ENCODE measurements around the gene MDGA2. TPM values are rescaled to one million over a fixed set of nuclear protein-coding genes. Genes with fewer than 3 reads are reported as not detected.

Gene MDGA2
- total RNA-seq, 1 experiment from 2014 or later = not detected

DNA sequence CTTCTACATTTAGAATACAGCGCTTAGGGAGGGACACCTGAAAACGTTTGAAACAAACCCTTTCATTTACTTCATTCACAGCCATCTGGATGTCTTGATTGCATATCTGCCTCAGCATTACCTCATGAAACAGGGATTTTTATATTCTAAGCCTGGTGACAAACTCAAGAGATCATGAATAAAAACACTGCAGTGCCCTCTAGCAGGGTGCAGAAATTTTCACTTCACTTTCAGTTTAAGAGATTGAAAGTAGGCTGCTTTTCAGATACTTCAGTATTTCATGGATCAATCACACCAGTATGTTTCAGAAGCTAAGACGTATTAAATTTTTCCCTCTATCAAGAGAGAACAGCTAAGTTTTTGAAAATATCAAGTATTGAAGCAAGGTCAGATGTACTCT is 467.8 kb downstream of the MDGA2 start:
- intact Hi-C loops (cut with micrococcal nuclease) = no loop called here
- TF ChIP-seq, protein P1, sequence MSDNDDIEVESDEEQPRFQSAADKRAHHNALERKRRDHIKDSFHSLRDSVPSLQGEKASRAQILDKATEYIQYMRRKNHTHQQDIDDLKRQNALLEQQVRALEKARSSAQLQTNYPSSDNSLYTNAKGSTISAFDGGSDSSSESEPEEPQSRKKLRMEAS (IDR thresholded peaks at IDR 0.05) = no peak
- TF ChIP-seq, protein P2, sequence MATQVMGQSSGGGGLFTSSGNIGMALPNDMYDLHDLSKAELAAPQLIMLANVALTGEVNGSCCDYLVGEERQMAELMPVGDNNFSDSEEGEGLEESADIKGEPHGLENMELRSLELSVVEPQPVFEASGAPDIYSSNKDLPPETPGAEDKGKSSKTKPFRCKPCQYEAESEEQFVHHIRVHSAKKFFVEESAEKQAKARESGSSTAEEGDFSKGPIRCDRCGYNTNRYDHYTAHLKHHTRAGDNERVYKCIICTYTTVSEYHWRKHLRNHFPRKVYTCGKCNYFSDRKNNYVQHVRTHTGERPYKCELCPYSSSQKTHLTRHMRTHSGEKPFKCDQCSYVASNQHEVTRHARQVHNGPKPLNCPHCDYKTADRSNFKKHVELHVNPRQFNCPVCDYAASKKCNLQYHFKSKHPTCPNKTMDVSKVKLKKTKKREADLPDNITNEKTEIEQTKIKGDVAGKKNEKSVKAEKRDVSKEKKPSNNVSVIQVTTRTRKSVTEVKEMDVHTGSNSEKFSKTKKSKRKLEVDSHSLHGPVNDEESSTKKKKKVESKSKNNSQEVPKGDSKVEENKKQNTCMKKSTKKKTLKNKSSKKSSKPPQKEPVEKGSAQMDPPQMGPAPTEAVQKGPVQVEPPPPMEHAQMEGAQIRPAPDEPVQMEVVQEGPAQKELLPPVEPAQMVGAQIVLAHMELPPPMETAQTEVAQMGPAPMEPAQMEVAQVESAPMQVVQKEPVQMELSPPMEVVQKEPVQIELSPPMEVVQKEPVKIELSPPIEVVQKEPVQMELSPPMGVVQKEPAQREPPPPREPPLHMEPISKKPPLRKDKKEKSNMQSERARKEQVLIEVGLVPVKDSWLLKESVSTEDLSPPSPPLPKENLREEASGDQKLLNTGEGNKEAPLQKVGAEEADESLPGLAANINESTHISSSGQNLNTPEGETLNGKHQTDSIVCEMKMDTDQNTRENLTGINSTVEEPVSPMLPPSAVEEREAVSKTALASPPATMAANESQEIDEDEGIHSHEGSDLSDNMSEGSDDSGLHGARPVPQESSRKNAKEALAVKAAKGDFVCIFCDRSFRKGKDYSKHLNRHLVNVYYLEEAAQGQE (IDR thresholded peaks at IDR 0.05; ENCODE audit: low read depth) = no peak
- TF ChIP-seq ZNF274 (IDR thresholded peaks at IDR 0.05; ENCODE audit: low read depth, low read length) = no peak
- no peaks in the 10 kb centered on the region for H3K4me1 ChIP-seq (ENCODE audit: control insufficient read depth in 1 of 2, insufficient read depth in 2 of 2, low read length in 2 of 2)
- DNase-seq (ENCODE audit: low read depth, low spot score) (no peak), ATAC-seq (no peak)
- RAD21 ChIA-PET (ENCODE audit: low non-redundant PET in 1 of 2, low total read pairs in 2 of 2, uncharacterized antibody in 2 of 2, unreplicated experiment in 2 of 2) = no interaction called here
- no peaks in the 10 kb centered on the region for H3K79me2 ChIP-seq (ENCODE audit: insufficient read depth, low read length)
- H3K4me2 ChIP-seq (ENCODE audit: low read length) = no peak overlapping the region
- H3K9me2 ChIP-seq (ENCODE audit: insufficient read depth) = no peaks in the 10 kb centered on the region
- H3K27me3 ChIP-seq (ENCODE audit: insufficient read depth, low read length) = no peaks in the 10 kb centered on the region
- no peaks in the 10 kb centered on the region for H3K36me3 ChIP-seq (ENCODE audit: control insufficient read depth in 1 of 2, insufficient read depth in 2 of 2, low read length in 2 of 2)
- no peaks in the 10 kb centered on the region for H4K20me1 ChIP-seq (ENCODE audit: insufficient read depth)
- BruUV-seq (replicated peaks) = no TSS peak
- no peak overlapping the region for H3K9ac ChIP-seq (ENCODE audit: low read length)
- no peaks in the 10 kb centered on the region for H3K9me3 ChIP-seq (ENCODE audit: control insufficient read depth in 1 of 2, insufficient read depth in 1 of 2, low read depth in 1 of 2, low read length in 2 of 2)
- H3K27ac ChIP-seq (ENCODE audit: low read depth, low read length) = no peak overlapping the region
- H2AFZ ChIP-seq (ENCODE audit: low read depth, low read length, poor library complexity, severe bottlenecking) = no peak overlapping the region
- CTCF ChIA-PET = no interaction called here
- POLR2A ChIA-PET = no interaction called here
- no peak overlapping the region for H3K4me3 ChIP-seq (replicated peaks in 1 of 2; ENCODE audit: low read depth in 1 of 2, low read length in 2 of 2)

DNA sequence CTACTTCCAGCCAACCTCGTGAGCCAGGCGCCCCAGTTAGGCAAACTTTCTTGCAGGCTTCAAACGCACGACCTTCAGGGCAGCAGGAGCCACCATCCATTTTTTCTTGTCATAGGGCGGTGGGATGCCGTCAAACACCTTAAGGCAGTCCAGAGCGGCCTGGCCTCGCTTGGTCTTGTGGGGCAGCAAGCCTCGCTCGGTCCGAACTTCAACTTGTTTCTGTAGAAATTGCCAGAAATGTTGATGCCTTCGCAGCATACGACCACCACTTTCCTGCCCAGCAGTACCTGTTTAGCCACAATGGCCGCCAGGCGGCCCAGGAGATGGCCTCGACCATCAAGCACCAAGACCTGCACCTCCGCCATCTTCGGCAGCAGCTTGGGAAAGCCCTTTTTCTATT is 474.7 kb downstream of the MDGA2 start:
- CTCF ChIA-PET = no interaction called here
- intact Hi-C loops (cut with micrococcal nuclease) = no loop called here
- TF ChIP-seq, protein P3, sequence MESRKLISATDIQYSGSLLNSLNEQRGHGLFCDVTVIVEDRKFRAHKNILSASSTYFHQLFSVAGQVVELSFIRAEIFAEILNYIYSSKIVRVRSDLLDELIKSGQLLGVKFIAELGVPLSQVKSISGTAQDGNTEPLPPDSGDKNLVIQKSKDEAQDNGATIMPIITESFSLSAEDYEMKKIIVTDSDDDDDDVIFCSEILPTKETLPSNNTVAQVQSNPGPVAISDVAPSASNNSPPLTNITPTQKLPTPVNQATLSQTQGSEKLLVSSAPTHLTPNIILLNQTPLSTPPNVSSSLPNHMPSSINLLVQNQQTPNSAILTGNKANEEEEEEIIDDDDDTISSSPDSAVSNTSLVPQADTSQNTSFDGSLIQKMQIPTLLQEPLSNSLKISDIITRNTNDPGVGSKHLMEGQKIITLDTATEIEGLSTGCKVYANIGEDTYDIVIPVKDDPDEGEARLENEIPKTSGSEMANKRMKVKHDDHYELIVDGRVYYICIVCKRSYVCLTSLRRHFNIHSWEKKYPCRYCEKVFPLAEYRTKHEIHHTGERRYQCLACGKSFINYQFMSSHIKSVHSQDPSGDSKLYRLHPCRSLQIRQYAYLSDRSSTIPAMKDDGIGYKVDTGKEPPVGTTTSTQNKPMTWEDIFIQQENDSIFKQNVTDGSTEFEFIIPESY (IDR thresholded peaks at IDR 0.05; ENCODE audit: extremely low read depth, insufficient replicate concordance, low read length) = no peak
- TF ChIP-seq RAD21 (IDR thresholded peaks at IDR 0.05; ENCODE audit: low read depth) (no peak), POLR2AphosphoS5 (IDR thresholded peaks at IDR 0.05; ENCODE audit: low read depth, low read length) (no peak), YY1 (IDR thresholded peaks at IDR 0.05; ENCODE audit: extremely low read depth, insufficient replicate concordance, low read depth, low read length) (no peak), EGR1 (IDR thresholded peaks at IDR 0.05; ENCODE audit: low read depth) (no peak), SP1 (IDR thresholded peaks at IDR 0.05; ENCODE audit: low read depth) (no peak), POLR2A (IDR thresholded peaks at IDR 0.05; ENCODE audit: borderline replicate concordance, extremely low read depth, insufficient read depth, insufficient read length) (no peak), CBX3 (IDR thresholded peaks at IDR 0.05; ENCODE audit: low read depth) (no peak)
- TF ChIP-seq, protein P2 (IDR thresholded peaks at IDR 0.05; ENCODE audit: low read depth) = no peak

More for the DNA sequence above, 474.7 kb downstream of the MDGA2 start:
- Histone ChIP-seq H3K79me2 (ENCODE audit: insufficient read depth, low read length) (no peaks in the 10 kb centered on the region), H3K27me3 (ENCODE audit: insufficient read depth, low read length) (no peaks in the 10 kb centered on the region), H3K9ac (ENCODE audit: low read length) (no peak overlapping the region), H2AFZ (ENCODE audit: low read depth, low read length, poor library complexity, severe bottlenecking) (no peak overlapping the region), H3K4me2 (ENCODE audit: low read length) (no peak overlapping the region), H3K9me2 (ENCODE audit: insufficient read depth) (no peaks in the 10 kb centered on the region), H3K4me3 (replicated peaks in 1 of 2; ENCODE audit: low read depth in 1 of 2, low read length in 2 of 2) (no peak overlapping the region), H3K36me3 (ENCODE audit: control insufficient read depth in 1 of 2, insufficient read depth in 2 of 2, low read length in 2 of 2) (no peaks in the 10 kb centered on the region; a peak in 1 of 4 replicates), H3K4me1 (ENCODE audit: control insufficient read depth in 1 of 2, insufficient read depth in 2 of 2, low read length in 2 of 2) (no peaks in the 10 kb centered on the region), H3K9me3 (ENCODE audit: control insufficient read depth in 1 of 2, insufficient read depth in 1 of 2, low read depth in 1 of 2, low read length in 2 of 2) (no peaks in the 10 kb centered on the region), H3K27ac (ENCODE audit: low read depth, low read length) (no peak overlapping the region), H4K20me1 (ENCODE audit: insufficient read depth) (no peaks in the 10 kb centered on the region)
- BruUV-seq (replicated peaks) = no TSS peak
- RAD21 ChIA-PET (ENCODE audit: low non-redundant PET in 1 of 2, low total read pairs in 2 of 2, uncharacterized antibody in 2 of 2, unreplicated experiment in 2 of 2) = no interaction called here
- POLR2A ChIA-PET = no interaction called here
- DNase-seq (ENCODE audit: low read depth, low spot score) (no peak), ATAC-seq (no peak)
